SK-N-SH (cell line): Measurements from ENCODE around the gene DAZAP2. TPM values are rescaled to one million over a fixed set of nuclear protein-coding genes. Genes with fewer than 3 reads are reported as not detected.

Source experiments
- CTCF ChIA-PET: fragments of 300-600, 350-600 bp; formaldehyde crosslinking; extraction: SDS; loops from one replicate; lab custom pipeline; 2021; lab: Yijun Ruan, JAX
- POLR2A ChIA-PET: fragments of 350-600 bp; sonication (Branson Sonifier 250); formaldehyde crosslinking; extraction: SDS; loops from one replicate; lab custom pipeline; 2020; ENCODE audit warnings: antibody characterized with exemption, inconsistent platforms; lab: Yijun Ruan, JAX
- DNase-seq: peaks from one replicate; pipeline ENCODE4 v3.0.0; 2012
- H2AFZ ChIP-seq: fragments of 200-600 bp; sonication (generic); 2 replicates; pipeline ENCODE4 v1.8.1; 2016; ENCODE audit warnings: antibody characterized with exemption, mild to moderate bottlenecking, low read depth
- H3F3A ChIP-seq: fragments of 200-600 bp; sonication (generic); replicated peaks from 2 replicates; pipeline ENCODE3; 2016; ENCODE audit warnings: antibody characterized with exemption, mild to moderate bottlenecking; ENCODE audit not compliant: insufficient read depth
- H3K27ac ChIP-seq, 2 experiments: fragments of 200-500 bp in 1 of 2; fragments of 200-600 bp in 1 of 2; sonication (Bioruptor generic) in 1 of 2; sonication (generic), shearing (Covaris generic) in 1 of 2; 2 replicates each; pipeline versions ENCODE4 v1.5.1 to v1.6.1; 2014 to 2016; ENCODE audit warnings: low read depth in 2 of 2, inconsistent platforms in 1 of 2, low read length in 1 of 2, mild to moderate bottlenecking in 1 of 2, mixed read lengths in 1 of 2
- H3K27me3 ChIP-seq: fragments of 200-600 bp; sonication (generic), shearing (Covaris generic); 2 replicates; pipeline ENCODE4 v1.6.1; 2016; ENCODE audit warnings: mixed run types; ENCODE audit not compliant: insufficient read depth
- H3K36me3 ChIP-seq, 2 experiments: fragments of 200-500 bp in 1 of 2; fragments of 200-600 bp in 1 of 2; sonication (Bioruptor generic) in 1 of 2; sonication (generic) in 1 of 2; replicated peaks in 1 of 2; 2 replicates each; pipeline versions ENCODE3 to v1.5.1; 2014 to 2016; ENCODE audit warnings: low read length in 1 of 2, mild to moderate bottlenecking in 1 of 2; ENCODE audit not compliant: insufficient read depth in 2 of 2, control insufficient read depth in 1 of 2
- H3K4me1 ChIP-seq, 2 experiments: fragments of 200-500 bp in 1 of 2; fragments of 200-600 bp in 1 of 2; sonication (Bioruptor generic) in 1 of 2; sonication (generic), shearing (Covaris generic) in 1 of 2; 2 replicates each; pipeline versions ENCODE4 v1.5.1 to v1.6.1; 2014 to 2016; ENCODE audit warnings: low read depth in 1 of 2, low read length in 1 of 2, mixed run types in 1 of 2; ENCODE audit not compliant: insufficient read depth in 2 of 2, control insufficient read depth in 1 of 2
- H3K4me2 ChIP-seq: fragments of 200-600 bp; sonication (generic), shearing (Covaris generic); 2 replicates; pipeline ENCODE4 v1.6.1; 2017; ENCODE audit warnings: mixed run types
- H3K4me3 ChIP-seq, 2 experiments: fragments of 200-500 bp in 1 of 2; fragments of 200-600 bp in 1 of 2; sonication (Bioruptor generic) in 1 of 2; sonication (generic), shearing (Covaris generic) in 1 of 2; 2 replicates each; pipeline versions ENCODE4 v1.5.1 to v1.8.1; 2014 to 2016; ENCODE audit warnings: low read depth in 2 of 2, inconsistent platforms in 1 of 2, low read length in 1 of 2, mild to moderate bottlenecking in 1 of 2, mixed read lengths in 1 of 2, moderate library complexity in 1 of 2
- H3K79me2 ChIP-seq: fragments of 200-600 bp; sonication (generic); 2 replicates; pipeline ENCODE4 v1.8.1; 2017; ENCODE audit warnings: mild to moderate bottlenecking; ENCODE audit not compliant: insufficient read depth
- H3K9ac ChIP-seq: fragments of 200-600 bp; sonication (generic); 2 replicates; pipeline ENCODE4 v1.6.1; 2017; ENCODE audit warnings: mixed run types
- H3K9me2 ChIP-seq: fragments of 200-600 bp; sonication (generic); 2 replicates; pipeline ENCODE4 v1.6.1; 2017; ENCODE audit warnings: mixed run types
- H3K9me3 ChIP-seq: fragments of 200-600 bp; sonication (generic); 2 replicates; pipeline ENCODE4 v1.6.1; 2017; ENCODE audit warnings: mixed run types, mild to moderate bottlenecking, moderate library complexity
- H4K20me1 ChIP-seq: fragments of 200-600 bp; sonication (generic); 2 replicates; pipeline ENCODE4 v1.6.1; 2017; ENCODE audit warnings: mild to moderate bottlenecking, mixed run types; ENCODE audit not compliant: insufficient read depth
- CTCF ChIP-seq: fragments of 200-600 bp; sonication (generic); IDR thresholded peaks from 2 replicates; pipeline ENCODE4 v1.6.1; 2017; ENCODE audit warnings: antibody characterized with exemption, mild to moderate bottlenecking, moderate library complexity
- EZH2phosphoT487 ChIP-seq: fragments of 200-600 bp; sonication (generic); IDR thresholded peaks from 2 replicates; pipeline ENCODE4 v1.6.1; 2017; ENCODE audit warnings: low read depth, mixed run types, mild to moderate bottlenecking, antibody characterized with exemption, moderate library complexity, borderline replicate concordance
- FOSL2 ChIP-seq: IDR thresholded peaks from 2 replicates; pipeline ENCODE4 v1.4.0; 2012; ENCODE audit warnings: low read depth, mild to moderate bottlenecking, moderate library complexity, borderline replicate concordance
- FOXM1 ChIP-seq: IDR thresholded peaks from 2 replicates; pipeline ENCODE4 v1.4.0; 2012; ENCODE audit warnings: low read depth, mild to moderate bottlenecking
- GABPA ChIP-seq: IDR thresholded peaks from 2 replicates; pipeline ENCODE4 v1.4.0; 2012; ENCODE audit warnings: low read depth, mild to moderate bottlenecking
- IRF3 ChIP-seq: fragments of 150-350 bp; IDR thresholded peaks from 2 replicates; pipeline ENCODE4 v1.6.1; 2016; ENCODE audit warnings: mild to moderate bottlenecking, low read depth, low read length
- MXI1 ChIP-seq: IDR thresholded peaks from 2 replicates; pipeline ENCODE4 v1.6.1; 2012; ENCODE audit warnings: mild to moderate bottlenecking, low read depth, low read length, improper control_type of control experiment
- POLR2AphosphoS5 ChIP-seq: IDR thresholded peaks from 2 replicates; pipeline ENCODE4 v1.6.1; 2012; ENCODE audit warnings: low read depth, low read length
- RAD21 ChIP-seq: IDR thresholded peaks from 2 replicates; pipeline ENCODE4 v1.6.1; 2012; ENCODE audit warnings: mild to moderate bottlenecking, low read length
- RFX5 ChIP-seq: IDR thresholded peaks from 2 replicates; pipeline ENCODE4 v1.6.1; 2012; ENCODE audit warnings: mild to moderate bottlenecking, improper control_type of control experiment, low read length
- TAF1 ChIP-seq: IDR thresholded peaks from 2 replicates; pipeline ENCODE4 v1.6.1; 2012; ENCODE audit warnings: low read depth, mild to moderate bottlenecking, low read length, moderate library complexity, borderline replicate concordance
- TCF12 ChIP-seq: IDR thresholded peaks from 2 replicates; pipeline ENCODE4 v1.4.0; 2012
- TEAD4 ChIP-seq: IDR thresholded peaks from 2 replicates; pipeline ENCODE4 v1.4.0; 2012; ENCODE audit warnings: mild to moderate bottlenecking, borderline replicate concordance; ENCODE audit not compliant: insufficient read depth
- ZBTB33 ChIP-seq: IDR thresholded peaks from 2 replicates; pipeline ENCODE4 v1.4.0; 2012; ENCODE audit warnings: low read depth, borderline replicate concordance
- WGBS: methylation state at CpG from one replicate; pipeline ENCODE4 v1.1.6; 2017; ENCODE audit warnings: low lambda C conversion rate; 5-methylcytosine and 5-hydroxymethylcytosine counted together
- polyA plus RNA-seq, 3 experiments: library from polyadenylated mRNA; depleted of rRNA; stranded (reverse); fragments of >200 nt; gene quantifications; 2 replicates each; pipeline ENCODE4 v1.2.3, GENCODE V29; 2012

DAZAP2 gene
- polyA plus RNA-seq, 1 of the 3 experiments (the other 2 are of a cell fraction), result 274 TPM

GRCh38 chr12:51222461-51222860, 16.2 kb upstream of the DAZAP2 start (continued):
- TF ChIP-seq CTCF (no peak), FOSL2 (no peak)

GRCh38 chr12:51224625-51225024, 14.0 kb upstream of the DAZAP2 start:
- CTCF ChIA-PET, result interaction anchor here (1.0 to 1.1 kb wide), 2 partner anchors 28 to 162 kb away, joined by 3 read pairs; no protein-coding TSS in a partner anchor
- H3K9me3 ChIP-seq, result no peaks in the 10 kb centered on the region
- no peaks in the 10 kb centered on the region for H4K20me1 ChIP-seq
- H3K4me3 ChIP-seq, result no peak overlapping the region
- TF ChIP-seq POLR2AphosphoS5 (no peak), TEAD4 (no peak), MXI1 (no peak), GABPA (no peak), TCF12 (no peak), TAF1 (no peak), ZBTB33 (no peak), RFX5 (no peak), RAD21 (no peak), EZH2phosphoT487 (no peak), IRF3 (no peak), FOXM1 (no peak)
- TF ChIP-seq, all 33 proteins: peak for 0
- Histone ChIP-seq H2AFZ (no peak overlapping the region), H3K4me1 (no peaks in the 10 kb centered on the region), H3K27me3 (no peaks in the 10 kb centered on the region), H3K9me2 (no peaks in the 10 kb centered on the region), H3K79me2 (no peaks in the 10 kb centered on the region), H3K9ac (no peak overlapping the region), H3K27ac (no peak overlapping the region), H3F3A (peaks cover 4% of the 10 kb centered on the region), H3K36me3 (no peaks in the 10 kb centered on the region), H3K4me2 (no peak overlapping the region)
- DNase-seq, result no peak
- WGBS, result 75% methylated on average over 3 of the region's 3 CpGs
- POLR2A ChIA-PET, result no interaction called here
